HG03432 (cell line): ENCODE measurements around the gene HSPD1.

ENCODE experiments used
- ATAC-seq: cut with Tn5 transposase; IDR thresholded peaks from one replicate; pipeline ENCODE4 v1.9.1; 2021; ENCODE audit warnings: mild to moderate bottlenecking, moderate library complexity; ENCODE audit not compliant: unreplicated experiment

The HSPD1 gene

DNA sequence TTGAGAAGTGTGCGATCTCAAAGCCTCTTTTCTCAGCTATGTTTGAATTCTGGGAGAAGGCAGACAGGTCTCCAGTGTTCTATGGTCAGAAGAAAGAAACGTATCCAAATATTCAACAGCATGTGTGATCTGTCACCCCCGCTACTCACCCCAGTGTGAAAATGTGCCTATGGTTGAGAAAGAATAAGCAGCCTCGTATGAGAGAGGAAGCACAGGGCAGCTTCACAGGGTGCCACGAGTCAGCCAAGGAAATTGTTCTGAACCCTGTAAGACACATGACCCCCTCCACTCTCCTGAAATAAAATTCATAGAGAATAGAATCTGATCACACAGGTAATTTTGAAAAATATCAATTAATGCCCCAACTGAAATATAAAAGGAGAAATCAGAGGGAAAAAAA lies 56.8 kb downstream of the HSPD1 start:
- ATAC-seq: no peak

DNA sequence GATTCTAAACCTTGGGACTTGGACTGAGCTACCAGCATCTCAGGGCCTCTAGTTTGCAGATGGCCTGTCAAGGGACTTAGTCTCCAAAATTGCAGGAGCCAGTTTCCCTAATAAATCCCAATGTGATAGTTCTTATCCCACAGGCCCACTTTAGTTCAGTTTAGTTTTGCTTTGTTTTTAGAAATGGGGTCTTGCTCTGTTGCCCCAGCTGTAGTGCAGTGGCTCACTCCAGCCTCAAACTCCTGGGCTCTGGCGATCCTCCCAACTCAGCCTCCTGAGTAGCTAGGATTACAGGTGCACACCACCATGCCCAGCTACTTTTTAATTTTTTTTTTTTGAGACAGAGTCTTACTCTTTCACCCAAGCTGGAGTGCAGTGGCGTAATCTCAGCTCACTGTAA lies 62.3 kb downstream of the HSPD1 start:
- ATAC-seq: no peak
